Endothelial cell of umbilical vein (primary cell): ENCODE measurements around the gene GIPC1. TPM values are rescaled to one million over a fixed set of nuclear protein-coding genes. Genes with fewer than 3 reads are reported as not detected.

Source experiments
- BruUV-seq: library from RNA; stranded (reverse); fragments of 400-500 nt; replicated peaks from 2 replicates; lab custom pipeline; 2021; lab: Mats Ljungman, UMichigan
- CTCF ChIA-PET: fragments of 300-600, 350-600 bp; sonication (Branson Sonifier 250); formaldehyde crosslinking; loops from one replicate; lab custom pipeline; 2021; ENCODE audit warnings: antibody characterized with exemption, inconsistent platforms; lab: Charles Lee
- POLR2A ChIA-PET: fragments of 300-600, 350-600 bp; sonication (Branson Sonifier 250); formaldehyde crosslinking; loops from one replicate; lab custom pipeline; 2021; ENCODE audit warnings: antibody characterized with exemption, inconsistent platforms; lab: Charles Lee
- DNase-seq: peaks from one replicate; pipeline ENCODE4 v3.0.0-alpha.2; 2011; ENCODE audit warnings: low read depth, low spot score
- FAIRE-seq: peaks from 2 replicates; lab custom pipeline; 2011; peaks lifted over from hg19 to GRCh38; lab: Jason Lieb, UNC
- H2AFZ ChIP-seq: 2 replicates; pipeline ENCODE4 v1.6.0; 2012; ENCODE audit warnings: low read depth, low read length, control low read depth, inconsistent platforms
- H3K27ac ChIP-seq: 2 replicates; pipeline ENCODE4 v1.5.1; 2011; ENCODE audit warnings: low read depth, mild to moderate bottlenecking, control low read depth, low read length, moderate library complexity; ENCODE audit not compliant: insufficient read depth
- H3K27me3 ChIP-seq, 2 experiments: 2 replicates each; pipeline versions ENCODE4 v1.6.0 to v1.6.1; 2011; ENCODE audit warnings: low read length in 2 of 2, mixed read lengths in 1 of 2; ENCODE audit not compliant: control insufficient read depth in 2 of 2, insufficient read depth in 2 of 2
- H3K36me3 ChIP-seq, 2 experiments: 2 replicates in 1 of 2; 3 replicates in 1 of 2; pipeline ENCODE4 v1.5.1; 2011; ENCODE audit warnings: low read length in 2 of 2, mild to moderate bottlenecking in 1 of 2, moderate library complexity in 1 of 2; ENCODE audit not compliant: control insufficient read depth in 2 of 2, insufficient read depth in 2 of 2; ENCODE audit errors: extremely low read depth in 1 of 2
- H3K4me1 ChIP-seq: 3 replicates; pipeline ENCODE4 v1.5.1; 2011; ENCODE audit warnings: mild to moderate bottlenecking, low read length; ENCODE audit not compliant: control insufficient read depth, insufficient read depth; ENCODE audit errors: extremely low read depth
- H3K4me2 ChIP-seq: 2 replicates; pipeline ENCODE4 v1.6.1; 2011; ENCODE audit warnings: low read length, control low read depth, mixed read lengths; ENCODE audit not compliant: insufficient read depth
- H3K4me3 ChIP-seq, 3 experiments: fragments of 200-600 bp in 1 of 3; sonication (generic), shearing (Covaris generic) in 1 of 3; replicated peaks in 1 of 3; 2 replicates each; pipeline ENCODE4 v1.5.1; 2011 to 2016; ENCODE audit warnings: control low read depth in 3 of 3, low read length in 3 of 3, mild to moderate bottlenecking in 2 of 3, inconsistent platforms in 1 of 3, low read depth in 1 of 3, moderate library complexity in 1 of 3; ENCODE audit not compliant: insufficient read depth in 1 of 3
- H3K79me2 ChIP-seq: 2 replicates; pipeline ENCODE4 v1.6.0; 2012; ENCODE audit warnings: low read length, inconsistent platforms; ENCODE audit not compliant: control insufficient read depth, insufficient read depth
- H3K9ac ChIP-seq: replicated peaks from 2 replicates; pipeline ENCODE3; 2011; ENCODE audit warnings: low read length, control low read depth; ENCODE audit not compliant: insufficient read depth; ENCODE audit errors: extremely low read depth
- H3K9me1 ChIP-seq: replicated peaks from 3 replicates; pipeline ENCODE4 v1.6.0; 2011; ENCODE audit warnings: mild to moderate bottlenecking, low read length; ENCODE audit not compliant: control insufficient read depth, insufficient read depth; ENCODE audit errors: extremely low read depth
- H3K9me3 ChIP-seq: replicated peaks from 2 replicates; pipeline ENCODE4 v1.5.1; 2012; ENCODE audit warnings: low read length, inconsistent platforms; ENCODE audit not compliant: control insufficient read depth, insufficient read depth
- H4K20me1 ChIP-seq: replicated peaks from 2 replicates; pipeline ENCODE3; 2011; ENCODE audit warnings: mild to moderate bottlenecking, low read length; ENCODE audit not compliant: control insufficient read depth, insufficient read depth; ENCODE audit errors: extremely low read depth
- CTCF ChIP-seq, 2 donors: IDR thresholded peaks; 1 replicate in 1 of 2; 2 replicates in 1 of 2; pipeline ENCODE4 v1.5.1; 2011; ENCODE audit warnings: low read length in 2 of 2, mild to moderate bottlenecking in 2 of 2, moderate library complexity in 2 of 2, control low read depth in 1 of 2, inconsistent platforms in 1 of 2, low read depth in 1 of 2; ENCODE audit not compliant: insufficient read depth in 1 of 2; ENCODE audit errors: extremely low read depth in 1 of 2
- EZH2 ChIP-seq: IDR thresholded peaks from 2 replicates; pipeline ENCODE4 v1.6.1; 2012; ENCODE audit warnings: borderline replicate concordance, low read depth, mild to moderate bottlenecking, moderate library complexity, low read length, inconsistent platforms; ENCODE audit not compliant: severe bottlenecking
- FOS ChIP-seq: IDR thresholded peaks from 2 replicates; pipeline ENCODE4 v1.6.1; 2011; ENCODE audit warnings: mild to moderate bottlenecking, low read length, moderate library complexity, borderline replicate concordance; ENCODE audit not compliant: insufficient read depth
- GATA2 ChIP-seq: IDR thresholded peaks from 2 replicates; pipeline ENCODE4 v1.7.0; 2011; ENCODE audit warnings: low read depth, mild to moderate bottlenecking, moderate library complexity, mixed read lengths, low read length; ENCODE audit not compliant: insufficient read length, insufficient read depth
- JUN ChIP-seq: IDR thresholded peaks from 2 replicates; pipeline ENCODE4 v1.6.1; 2011; ENCODE audit warnings: borderline replicate concordance, low read depth; ENCODE audit not compliant: insufficient read length, insufficient read depth
- MAX ChIP-seq: IDR thresholded peaks from 2 replicates; pipeline ENCODE4 v1.6.1; 2011; ENCODE audit not compliant: insufficient read depth, insufficient read length
- MYC ChIP-seq: IDR thresholded peaks from one replicate; pipeline ENCODE4 v1.6.1; 2011; ENCODE audit warnings: mild to moderate bottlenecking, low read depth, low read length
- POLR2A ChIP-seq: IDR thresholded peaks from 2 replicates; pipeline ENCODE4 v1.6.1; 2012; ENCODE audit warnings: low read depth, mild to moderate bottlenecking, control low read depth, low read length
- POLR2AphosphoS5 ChIP-seq: IDR thresholded peaks from 2 replicates; pipeline ENCODE4 v1.6.1; 2012; ENCODE audit warnings: low read depth, mild to moderate bottlenecking, control low read depth, low read length, moderate library complexity; ENCODE audit not compliant: insufficient read depth
- dilution Hi-C: fragments of 300-500 bp; cut with MboI; formaldehyde crosslinking; loops from one replicate; pipeline ENCODE4 v1.15.0; 2019; ENCODE audit warnings: low sequenced_read_pairs; ENCODE audit not compliant: extremely low pct_ligation_motif_present
- intact Hi-C: fragments of 100-400 bp; cut with micrococcal nuclease; formaldehyde crosslinking; loops from one replicate; pipeline ENCODE4 v1.10.0; 2022
- polyA plus RNA-seq, 4 experiments: library from polyadenylated mRNA; depleted of rRNA in 3 of 4; stranded (reverse) in 3 of 4; unstranded in 1 of 4; fragments of >200 nt; gene quantifications; 2 replicates each; pipeline versions ENCODE4 v1.2.1 to v1.2.3, GENCODE V29; 2011 to 2012; ENCODE audit warnings: missing spikeins in 1 of 4
- total RNA-seq: library from RNA; stranded (reverse); gene quantifications from 2 replicates; pipeline ENCODE4 v1.2.3, GENCODE V29; 2021

The GIPC1 gene
- total and polyA plus RNA-seq, 2 donors (not counting 3 experiments of a cell fraction or from before 2014, with no cell fraction given) = 108 to 141 TPM

GRCh38 chr19:14517446-14517839, 21.5 kb upstream of the GIPC1 start:
- Histone ChIP-seq H2AFZ (no peak overlapping the region), H3K9me1 (no peaks in the 10 kb centered on the region), H3K27me3 (no peaks in the 10 kb centered on the region), H3K4me1 (peaks cover 41% of the 10 kb centered on the region), H3K9ac (peak overlapping the region; percentile 98), H3K79me2 (peaks cover 33% of the 10 kb centered on the region), H3K27ac (peak overlapping the region; percentile 3), H3K36me3 (peaks cover 12 to 13% of the 10 kb centered on the region in 2 experiments), H3K4me3 (peak overlapping the region; percentile 59 to 93 (median 85)), H3K9me3 (no peaks in the 10 kb centered on the region), H4K20me1 (no peaks in the 10 kb centered on the region), H3K4me2 (peak overlapping the region; percentile 94)
- no TSS peak for BruUV-seq
- DNase-seq (peak; percentile 50), FAIRE-seq (peak; percentile 40)
- ChIA-PET POLR2A (interaction anchor here (0.5 to 2.8 kb wide), 7 partner anchors 8 to 1336 kb away, joined by 3 to 27 read pairs (median 7); partner anchors contain the start of gene GIPC1), CTCF (interaction anchor here (1.0 to 2.9 kb wide), 9 partner anchors 11 to 54 kb away, joined by 3 to 22 read pairs (median 7); partner anchors contain the start of genes NDUFB7 and PTGER1)
- TF ChIP-seq MYC = no peak
- no peak for TF ChIP-seq CTCF (IDR thresholded peaks at IDR 0.05; ENCODE audit: extremely low read depth in 1 of 2, insufficient read depth in 1 of 2, low read depth in 1 of 2, low read length in 2 of 2)
- no peak for TF ChIP-seq EZH2
- no peak for TF ChIP-seq MAX
- TF ChIP-seq JUN = no peak
- TF ChIP-seq POLR2A = no peak
- TF ChIP-seq FOS = no peak
- no peak for TF ChIP-seq POLR2AphosphoS5
- no peak for TF ChIP-seq GATA2
- intact Hi-C loops = loop anchor here (1.0 kb wide), 2 partner anchors 10 to 21 kb away; partner anchors contain the start of gene GIPC1
- dilution Hi-C loops = no loop called here
